Stomach (tissue), 9 donors: Measurements from ENCODE around the gene ZNF527. TPM values are rescaled to one million over a fixed set of nuclear protein-coding genes. Genes with fewer than 3 reads are reported as not detected.
"Not testable (repeated sequence)": the region's sequence is repeated elsewhere in the genome, so short reads cannot be mapped to it uniquely, and the experiment has no call there.

Experiments used
- DNase-seq, 2 donors: peaks; one replicate each; pipeline versions ENCODE4 v3.0.0 to v3.0.0-alpha.2; 2013 to 2019
- H3K27ac ChIP-seq, 5 donors: fragments of 200-600 bp in 4 of 5; sonication (generic) in 4 of 5; one replicate each; pipeline ENCODE4 v1.5.1; 2013 to 2019; ENCODE audit warnings: mild to moderate bottlenecking in 1 of 5, moderate library complexity in 1 of 5
- H3K27me3 ChIP-seq, 3 donors: fragments of 200-600 bp; sonication (generic); one replicate each; pipeline ENCODE4 v1.5.1; 2017 to 2019; ENCODE audit warnings: mixed run types in 1 of 3
- H3K36me3 ChIP-seq, 4 donors: fragments of 200-600 bp; sonication (generic); 1 replicate in 3 of 4; 2 replicates in 1 of 4; pipeline ENCODE4 v1.5.1; 2016 to 2019
- H3K4me1 ChIP-seq, 4 donors: fragments of 200-600 bp; sonication (generic); one replicate each; pipeline ENCODE4 v1.5.1; 2016 to 2019
- H3K4me3 ChIP-seq, 4 donors: fragments of 200-600 bp; sonication (generic) in 3 of 4; one replicate each; pipeline ENCODE4 v1.5.1; 2016 to 2019; ENCODE audit warnings: mild to moderate bottlenecking in 1 of 4
- H3K9me3 ChIP-seq, 4 donors: fragments of 200-600 bp; sonication (generic); one replicate each; pipeline ENCODE4 v1.5.1; 2016 to 2019
- CTCF ChIP-seq, 7 experiments: fragments of 450-650 bp in 4 of 7; fragments of 200-600 bp in 3 of 7; sonication (generic) in 3 of 7; IDR thresholded peaks; one replicate each; pipeline ENCODE4 v1.5.1; 2016 to 2019; ENCODE audit warnings: antibody characterized with exemption in 7 of 7, control low read depth in 2 of 7, mild to moderate bottlenecking in 1 of 7
- EP300 ChIP-seq: sonication (generic); formaldehyde crosslinking; IDR thresholded peaks from one replicate; pipeline ENCODE4 v1.6.1; 2017; ENCODE audit warnings: antibody characterized with exemption
- POLR2A ChIP-seq, 4 donors: fragments of 450-650 bp; IDR thresholded peaks; one replicate each; pipeline ENCODE4 v1.6.1; 2016; ENCODE audit warnings: antibody characterized with exemption in 4 of 4, control low read depth in 2 of 4, mild to moderate bottlenecking in 1 of 4, moderate library complexity in 1 of 4
- POLR2AphosphoS5 ChIP-seq, 3 donors: sonication (generic); formaldehyde crosslinking; IDR thresholded peaks; one replicate each; pipeline ENCODE4 v1.6.1; 2016; ENCODE audit warnings: antibody characterized with exemption in 3 of 3
- WGBS, 5 donors: extraction: QIAGEN DNeasy Blood & Tissue Kit in 3 of 5; methylation state at CpG; one replicate each; pipeline versions ENCODE4 v1.1.5 to v1.1.7; 2013 to 2018; 5-methylcytosine and 5-hydroxymethylcytosine counted together
- intact Hi-C: fragments of 100-400 bp; cut with DNase I; formaldehyde crosslinking; loops from one replicate; pipeline ENCODE4 v1.15.1; 2023; ENCODE audit warnings: low total_unique reads
- polyA plus RNA-seq, 3 donors: library from polyadenylated mRNA; stranded (reverse); fragments of 200-250 nt; gene quantifications; one replicate each; pipeline ENCODE4 v1.2.3, GENCODE V29; 2013
- total RNA-seq, 5 donors: library from RNA; depleted of rRNA; stranded (reverse); fragments of >200 nt; gene quantifications; one replicate each; pipeline versions ENCODE4 v1.1.0 to v1.2.3, GENCODE V29; 2014 to 2016
- donor health status: healthy with polysubstance abuse.
- donor health status: Bipolar disorder and iron deficiency.
- donor health status: healthy.

Gene ZNF527
- total and polyA plus RNA-seq, 8 donors, result 2.3 to 20.6 (median 4.9) TPM

GRCh38 chr19:37401078-37401477, 30.2 kb downstream of the ZNF527 start:
- WGBS, 5 donors, result 87 to 96% (median 91%) methylated on average over 1 of the region's 1 CpG
- Histone ChIP-seq H3K27me3 (no peaks in the 10 kb centered on the region), H3K9me3 (peaks cover 60 to 99% (median 83%) of the 10 kb centered on the region in 4 donors), H3K4me3 (no peak overlapping the region), H3K36me3 (no peaks in the 10 kb centered on the region), H3K27ac (no peak overlapping the region), H3K4me1 (no peaks in the 10 kb centered on the region)
- intact Hi-C loops, result no loop called here
- no peak for TF ChIP-seq CTCF (IDR thresholded peaks at IDR 0.05)
- no peak for TF ChIP-seq POLR2A (IDR thresholded peaks at IDR 0.05)
- no peak for TF ChIP-seq EP300
- TF ChIP-seq POLR2AphosphoS5 (IDR thresholded peaks at IDR 0.05), result no peak
- DNase-seq, result no peak

DNA sequence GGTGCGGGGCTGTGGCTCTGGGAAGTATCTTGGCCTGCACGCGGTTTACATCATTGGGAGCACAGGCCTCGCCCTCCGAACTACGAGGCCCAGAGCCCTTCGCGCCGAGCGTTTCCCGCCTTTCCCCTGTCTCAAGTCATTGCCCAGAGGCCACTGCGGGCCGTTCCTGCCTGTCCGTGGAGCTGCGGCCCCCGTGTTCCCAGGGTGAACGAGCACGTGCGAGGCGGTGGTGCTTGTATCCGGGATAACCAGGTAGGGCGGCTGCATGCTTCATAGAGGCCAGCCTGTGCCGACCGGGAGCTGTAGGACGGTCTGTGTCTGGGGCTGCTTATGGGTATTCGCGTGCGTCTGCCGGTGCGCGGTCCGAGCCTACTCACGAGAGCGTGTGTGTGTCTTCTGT, 32.5 kb downstream of the ZNF527 start:
- peaks cover 52 to 97% (median 83%) of the 10 kb centered on the region in 4 donors for H3K9me3 ChIP-seq
- H3K4me3 ChIP-seq, result no peak overlapping the region
- WGBS, 5 donors, result 52 to 80% (median 59%) methylated on average over 10 to 34 of the region's 34 CpGs
- no peaks in the 10 kb centered on the region for H3K36me3 ChIP-seq
- DNase-seq, result no peak
- H3K27me3 ChIP-seq, result no peaks in the 10 kb centered on the region
- intact Hi-C loops, result no loop called here
- TF ChIP-seq POLR2AphosphoS5 (IDR thresholded peaks at IDR 0.05), result no peak
- TF ChIP-seq POLR2A (IDR thresholded peaks at IDR 0.05), result no peak
- no peak for TF ChIP-seq EP300
- no peak for TF ChIP-seq CTCF (IDR thresholded peaks at IDR 0.05)
- H3K27ac ChIP-seq, result no peak overlapping the region
- no peaks in the 10 kb centered on the region for H3K4me1 ChIP-seq

DNA sequence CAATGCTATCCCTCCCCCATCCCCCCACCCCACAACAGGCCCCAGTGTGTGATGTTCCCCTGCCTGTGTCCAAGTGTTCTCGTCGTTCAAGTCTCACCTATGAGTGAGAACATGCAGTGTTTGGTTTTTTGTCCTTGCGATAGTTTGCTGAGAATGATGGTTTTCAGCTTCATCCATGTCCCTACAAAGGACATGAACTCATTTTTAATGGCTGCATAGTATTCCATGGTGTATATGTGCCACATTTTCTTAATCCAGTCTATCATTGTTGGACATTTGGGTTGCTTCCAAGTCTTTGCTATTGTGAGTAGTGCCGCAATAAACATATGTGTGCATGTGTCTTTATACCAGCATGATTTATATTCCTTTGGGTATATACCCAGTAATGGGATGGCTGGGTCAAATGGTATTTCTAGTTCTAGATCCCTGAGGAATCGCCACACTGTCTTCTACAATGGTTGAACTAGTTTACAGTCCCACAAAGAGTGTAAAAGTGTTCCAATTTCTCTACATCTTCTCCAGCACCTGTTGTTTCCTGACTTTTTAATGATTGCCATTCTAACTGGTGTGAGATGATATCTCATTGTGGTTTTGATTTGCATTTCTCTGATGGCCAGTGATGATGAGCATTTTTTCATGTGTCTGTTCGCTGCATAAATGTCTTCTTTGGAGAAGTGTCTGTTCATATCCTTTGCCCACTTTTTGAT, 35.4 kb downstream of the ZNF527 start:
- DNase-seq, H3K4me3 ChIP-seq, H3K4me1 ChIP-seq, H3K36me3 ChIP-seq, H3K27me3 ChIP-seq, H3K27ac ChIP-seq, intact Hi-C loops: not testable (repeated sequence)
- 82 to 85% (median 83%) methylated on average over 6 of the region's 6 CpGs for WGBS, 5 donors
- peaks cover 42 to 100% (median 87%) of the 10 kb centered on the region in 4 donors for H3K9me3 ChIP-seq

DNA sequence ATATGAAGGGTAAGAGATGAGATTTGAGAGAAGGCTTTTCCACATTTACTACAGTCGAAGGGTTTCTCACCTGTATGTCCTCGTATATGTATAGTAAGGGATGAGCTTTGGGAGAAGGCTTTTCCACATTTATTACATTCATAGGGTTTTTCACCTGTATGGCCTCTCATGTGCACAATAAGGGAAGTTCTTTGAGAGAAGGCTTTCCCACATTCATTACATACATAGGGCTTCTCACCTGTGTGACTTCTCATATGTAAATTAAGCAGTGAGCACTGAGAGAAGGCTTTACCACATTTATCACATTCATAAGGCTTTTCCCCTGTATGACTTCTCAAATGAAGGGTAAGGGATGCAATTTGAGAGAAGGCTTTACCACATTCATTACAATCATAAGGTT, 41.8 kb downstream of the ZNF527 start:
- DNase-seq, result no peak
- Histone ChIP-seq H3K4me3 (no peak overlapping the region), H3K9me3 (peaks cover 57 to 100% (median 98%) of the 10 kb centered on the region in 4 donors), H3K27me3 (no peaks in the 10 kb centered on the region), H3K4me1 (no peaks in the 10 kb centered on the region), H3K36me3 (peaks cover 13 to 54% (median 39%) of the 10 kb centered on the region in 4 donors), H3K27ac (no peak overlapping the region)
- 93 to 97% (median 95%) methylated on average over 2 of the region's 2 CpGs for WGBS, 5 donors
- intact Hi-C loops, result no loop called here
- no peak for TF ChIP-seq POLR2AphosphoS5 (IDR thresholded peaks at IDR 0.05)
- TF ChIP-seq POLR2A (IDR thresholded peaks at IDR 0.05), result no peak
- no peak for TF ChIP-seq EP300
- no peak for TF ChIP-seq CTCF (IDR thresholded peaks at IDR 0.05)
